Panc1 (cell line): ENCODE measurements around the gene TMEM150A.

ENCODE experiments used
- CTCF ChIP-seq: fragments of 450-650 bp; IDR thresholded peaks from 2 replicates; pipeline ENCODE4 v1.5.1; 2017; ENCODE audit warnings: mild to moderate bottlenecking
- POLR2AphosphoS5 ChIP-seq: IDR thresholded peaks from 2 replicates; pipeline ENCODE4 v1.6.1; 2012; ENCODE audit warnings: mild to moderate bottlenecking, low read depth, low read length, moderate library complexity

DNA sequence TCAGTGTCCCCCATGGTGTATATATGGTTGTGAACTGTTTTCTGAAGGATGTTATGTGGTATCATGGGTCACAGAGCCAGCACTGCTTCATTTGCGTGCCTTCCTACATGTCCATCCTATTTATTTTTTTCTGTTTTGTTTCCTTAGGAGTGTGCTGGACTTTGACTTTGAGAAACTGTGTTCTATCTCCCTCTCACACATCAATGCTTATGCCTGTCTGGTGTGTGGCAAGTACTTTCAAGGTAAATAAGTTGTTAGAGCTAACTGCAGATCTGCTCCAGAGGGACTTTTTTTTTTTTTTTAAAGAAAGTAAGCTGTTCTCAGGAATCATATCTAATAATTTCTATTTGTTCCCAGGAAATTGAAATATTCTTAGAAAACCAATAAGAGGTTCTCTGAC lies 18.8 kb upstream of the TMEM150A start:
- TF ChIP-seq POLR2AphosphoS5 (no peak), CTCF (no peak)
